Neural progenitor cell (in vitro differentiated cells): ENCODE results near the gene KRTAP2-3. TPM values are rescaled to one million over a fixed set of nuclear protein-coding genes. Genes with fewer than 3 reads are reported as not detected.
"Not testable (repeated sequence)": the region's sequence is repeated elsewhere in the genome, so short reads cannot be mapped to it uniquely, and the experiment has no call there.

ENCODE experiments used
- DNase-seq: peaks from one replicate; pipeline ENCODE4 v3.0.0-alpha.2; 2016; ENCODE audit warnings: low spot score
- H2AFZ ChIP-seq: fragments of 200-600 bp; sonication (generic); replicated peaks from 2 replicates; pipeline ENCODE4 v1.6.1; 2016; ENCODE audit warnings: antibody characterized with exemption
- H3F3A ChIP-seq: fragments of 200-600 bp; sonication (generic); 2 replicates; pipeline ENCODE4 v1.6.1; 2016; ENCODE audit warnings: antibody characterized with exemption, low read depth
- H3K27ac ChIP-seq: fragments of 200-600 bp; sonication (generic); 2 replicates; pipeline ENCODE4 v1.5.1; 2016; ENCODE audit warnings: mild to moderate bottlenecking
- H3K27me3 ChIP-seq: fragments of 200-600 bp; sonication (generic); 2 replicates; pipeline ENCODE4 v1.6.1; 2016; ENCODE audit warnings: mild to moderate bottlenecking, moderate library complexity
- H3K36me3 ChIP-seq: fragments of 200-600 bp; sonication (generic); 2 replicates; pipeline ENCODE4 v1.5.1; 2016
- H3K4me1 ChIP-seq: fragments of 200-600 bp; sonication (generic); 2 replicates; pipeline ENCODE4 v1.6.1; 2016; ENCODE audit warnings: mixed run types
- H3K4me2 ChIP-seq: fragments of 200-600 bp; sonication (generic); 2 replicates; pipeline ENCODE4 v1.6.1; 2016
- H3K4me3 ChIP-seq: fragments of 200-600 bp; sonication (generic); 2 replicates; pipeline ENCODE4 v1.5.1; 2016
- H3K79me2 ChIP-seq: fragments of 200-600 bp; sonication (generic); 2 replicates; pipeline ENCODE4 v1.6.1; 2016; ENCODE audit warnings: low read depth
- H3K9ac ChIP-seq: fragments of 200-600 bp; sonication (generic); 2 replicates; pipeline ENCODE4 v1.6.1; 2016
- H3K9me3 ChIP-seq: fragments of 200-600 bp; sonication (generic); 2 replicates; pipeline ENCODE4 v1.5.1; 2016; ENCODE audit warnings: low read depth
- H4K20me1 ChIP-seq: fragments of 200-600 bp; sonication (generic); 2 replicates; pipeline ENCODE4 v1.6.1; 2016; ENCODE audit warnings: low read depth
- H3K27ac Mint-ChIP-seq: 3 replicates; pipeline ENCODE4 v1.8.0; 2021; ENCODE audit warnings: mixed read lengths
- H3K27me3 Mint-ChIP-seq: 2 replicates; pipeline ENCODE4 v1.8.0; 2022; ENCODE audit warnings: low read depth, mild to moderate bottlenecking, inconsistent platforms, moderate library complexity, mixed read lengths; ENCODE audit not compliant: insufficient read depth
- H3K36me3 Mint-ChIP-seq: 3 replicates; pipeline ENCODE4 v1.8.0; 2021; ENCODE audit warnings: mixed read lengths
- H3K4me1 Mint-ChIP-seq: 3 replicates; pipeline ENCODE4 v1.8.0; 2021; ENCODE audit warnings: mixed read lengths
- H3K4me3 Mint-ChIP-seq: 3 replicates; pipeline ENCODE4 v1.8.0; 2021; ENCODE audit warnings: mild to moderate bottlenecking, moderate library complexity, mixed read lengths
- H3K9me3 Mint-ChIP-seq: 3 replicates; pipeline ENCODE4 v1.8.0; 2020; ENCODE audit warnings: mixed read lengths
- CTCF ChIP-seq: fragments of 200-600 bp; sonication (generic); IDR thresholded peaks from 2 replicates; pipeline ENCODE4 v1.5.1; 2017; ENCODE audit warnings: antibody characterized with exemption, mild to moderate bottlenecking
- EZH2 ChIP-seq: fragments of 200-600 bp; sonication (generic); IDR thresholded peaks from 2 replicates; pipeline ENCODE4 v1.6.1; 2017; ENCODE audit warnings: antibody characterized with exemption, mild to moderate bottlenecking, moderate library complexity
- EZH2phosphoT487 ChIP-seq: fragments of 200-600 bp; sonication (generic); IDR thresholded peaks from 2 replicates; pipeline ENCODE4 v1.6.1; 2017; ENCODE audit warnings: antibody characterized with exemption
- total RNA-seq: library from RNA; depleted of rRNA; stranded (reverse); fragments of >200 nt; gene quantifications from 2 replicates; pipeline ENCODE4 v1.2.3, GENCODE V29; 2015; ENCODE audit warnings: low replicate concordance

The KRTAP2-3 gene
- total RNA-seq, 1 donor from 2014 or later: not detected

GRCh38 chr17:41098042-41098441, 38.1 kb upstream of the KRTAP2-3 start, which contains the start of gene KRTAP4-8:
KRTAP4-8 (minus strand) TSS chr17:41098142; CDS start chr17:41098084, 58 bp downstream.
- Histone ChIP-seq H4K20me1 (no peaks in the 10 kb centered on the region), H3K79me2 (no peaks in the 10 kb centered on the region), H3K27me3 (no peaks in the 10 kb centered on the region), H3K9ac (no peak within 1 kb of the TSS), H3K9me3 (no peaks in the 10 kb centered on the region), H2AFZ (no peak within 1 kb of the TSS), H3F3A (peaks cover 2% of the 10 kb centered on the region), H3K27ac (no peak within 1 kb of the TSS), H3K4me2 (no peak within 1 kb of the TSS), H3K36me3 (no peaks in the 10 kb centered on the region), H3K4me1 (no peaks in the 10 kb centered on the region), H3K4me3 (no peak within 1 kb of the TSS)
- DNase-seq: no peak
- H3K27ac Mint-ChIP-seq: no peak within 1 kb of the TSS
- TF ChIP-seq EZH2: no peak
- no peak for TF ChIP-seq EZH2phosphoT487
- TF ChIP-seq CTCF: no peak
- H3K36me3 Mint-ChIP-seq: no peaks in the 10 kb centered on the region
- no peaks in the 10 kb centered on the region for H3K4me1 Mint-ChIP-seq
- H3K4me3 Mint-ChIP-seq: no peak within 1 kb of the TSS
- peaks cover 1% of the 10 kb centered on the region for H3K9me3 Mint-ChIP-seq
- no peaks in the 10 kb centered on the region for H3K27me3 Mint-ChIP-seq

- no peaks in the 10 kb centered on the region for H3K4me1 Mint-ChIP-seq
Measured at GRCh38 chr17:41096055-41096454, 36.1 kb upstream of the KRTAP2-3 start.

GRCh38 chr17:41088760-41089352, 28.9 kb upstream of the KRTAP2-3 start:
- not testable (repeated sequence) for H3F3A ChIP-seq, H3K9me3 Mint-ChIP-seq, H3K27ac ChIP-seq, H3K36me3 ChIP-seq, DNase-seq, H3K4me3 Mint-ChIP-seq, H3K36me3 Mint-ChIP-seq, H3K4me3 ChIP-seq, H4K20me1 ChIP-seq, H3K4me2 ChIP-seq, H3K9me3 ChIP-seq, H3K27ac Mint-ChIP-seq, H3K4me1 Mint-ChIP-seq, H3K27me3 ChIP-seq, H3K27me3 Mint-ChIP-seq, H3K4me1 ChIP-seq, H3K79me2 ChIP-seq, H3K9ac ChIP-seq, H2AFZ ChIP-seq

More at GRCh38 chr17:41096055-41096454, 36.1 kb upstream of the KRTAP2-3 start:
- Histone ChIP-seq H3F3A (no peaks in the 10 kb centered on the region), H4K20me1 (no peaks in the 10 kb centered on the region), H3K4me3 (no peak overlapping the region), H2AFZ (no peak overlapping the region), H3K4me1 (no peaks in the 10 kb centered on the region), H3K36me3 (no peaks in the 10 kb centered on the region), H3K79me2 (no peaks in the 10 kb centered on the region), H3K4me2 (no peak overlapping the region), H3K27me3 (no peaks in the 10 kb centered on the region), H3K9me3 (peaks cover 7% of the 10 kb centered on the region), H3K9ac (no peak overlapping the region), H3K27ac (no peak overlapping the region)
- Mint-ChIP-seq H3K27me3 (no peaks in the 10 kb centered on the region), H3K27ac (no peak overlapping the region), H3K36me3 (no peaks in the 10 kb centered on the region), H3K4me3 (no peak overlapping the region), H3K9me3 (peaks cover 7% of the 10 kb centered on the region)
- no peak for TF ChIP-seq EZH2phosphoT487
- no peak for TF ChIP-seq EZH2
- TF ChIP-seq CTCF: no peak
- DNase-seq: no peak

GRCh38 chr17:41084100-41084856, 24.4 kb upstream of the KRTAP2-3 start, which contains the start of gene KRTAP4-7:
KRTAP4-7 (plus strand) TSS chr17:41084150; CDS start chr17:41084207, 57 bp downstream.
- not testable (repeated sequence) for H3K4me1 ChIP-seq, DNase-seq, H3K36me3 Mint-ChIP-seq

GRCh38 chr17:41083427-41083826, 23.5 kb upstream of the KRTAP2-3 start:
- not testable (repeated sequence) for H3K4me2 ChIP-seq, H3K9me3 Mint-ChIP-seq, H3K27ac ChIP-seq, H3K4me3 ChIP-seq, H3K4me3 Mint-ChIP-seq, H3F3A ChIP-seq, H3K4me1 Mint-ChIP-seq, DNase-seq, H4K20me1 ChIP-seq, H3K9ac ChIP-seq, H3K27me3 Mint-ChIP-seq, H3K9me3 ChIP-seq, H3K79me2 ChIP-seq, H3K4me1 ChIP-seq, H2AFZ ChIP-seq, H3K27me3 ChIP-seq, H3K36me3 ChIP-seq, H3K36me3 Mint-ChIP-seq, H3K27ac Mint-ChIP-seq

More at GRCh38 chr17:41084100-41084856, 24.4 kb upstream of the KRTAP2-3 start, which contains the start of gene KRTAP4-7:
- H3K4me3 Mint-ChIP-seq, H3K9me3 Mint-ChIP-seq, H3K27me3 Mint-ChIP-seq, H3K36me3 ChIP-seq, H3K4me1 Mint-ChIP-seq, H3F3A ChIP-seq, H3K4me3 ChIP-seq, H3K27ac Mint-ChIP-seq, H4K20me1 ChIP-seq, H3K9me3 ChIP-seq, H3K9ac ChIP-seq, H3K27ac ChIP-seq, H3K4me2 ChIP-seq, H3K27me3 ChIP-seq, H2AFZ ChIP-seq, H3K79me2 ChIP-seq: not testable (repeated sequence)
